ENCODE results near the gene TBRG4.

The TBRG4 gene

DNA sequence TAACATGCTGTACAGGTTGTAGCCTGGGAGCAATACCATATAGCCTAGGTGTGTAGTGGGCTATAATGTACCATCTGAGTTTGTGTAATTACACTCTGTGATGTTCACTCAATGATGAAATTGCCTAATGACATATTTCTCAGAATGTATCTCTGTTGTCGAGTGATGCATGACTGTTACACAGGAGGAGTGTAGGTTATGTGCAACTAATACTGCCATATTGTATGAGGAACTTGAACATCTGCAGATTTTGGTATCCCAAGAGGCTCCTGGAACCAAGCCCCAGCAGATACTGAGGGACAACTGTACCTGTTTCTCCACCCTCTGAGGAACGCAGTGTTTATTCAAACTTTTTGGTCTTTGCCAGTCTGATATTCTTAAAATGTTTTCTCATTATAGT is 61.3 kb downstream of the TBRG4 start:
- no peak for FAIRE-seq

All from colon (tissue), 2 donors.